Lower lobe of right lung (tissue), 2 donors: ENCODE results near the gene NOM1. TPM values are rescaled to one million over a fixed set of nuclear protein-coding genes. Genes with fewer than 3 reads are reported as not detected.
"Not testable (repeated sequence)": the region's sequence is repeated elsewhere in the genome, so short reads cannot be mapped to it uniquely, and the experiment has no call there.

Source experiments
- ATAC-seq, 2 donors: fragments of 200-7000 bp; cut with Tn5 transposase; one replicate each; pipeline ENCODE4 v1.9.1; 2020 to 2022; ENCODE audit warnings: mild to moderate bottlenecking in 2 of 2, moderate library complexity in 2 of 2
- DNase-seq: peaks from one replicate; pipeline ENCODE4 v3.0.0-alpha.2; 2020
- H3K27ac ChIP-seq: fragments of 200-600 bp; one replicate; pipeline ENCODE4 v1.8.0; 2022
- H3K27me3 ChIP-seq: fragments of 200-600 bp; one replicate; pipeline ENCODE4 v1.8.0; 2022; ENCODE audit warnings: low read depth
- H3K36me3 ChIP-seq: fragments of 200-600 bp; one replicate; pipeline ENCODE4 v1.8.0; 2022; ENCODE audit warnings: mild to moderate bottlenecking
- H3K4me1 ChIP-seq: fragments of 200-600 bp; one replicate; pipeline ENCODE4 v1.8.0; 2022
- H3K4me3 ChIP-seq: fragments of 200-600 bp; one replicate; pipeline ENCODE4 v1.8.0; 2022; ENCODE audit warnings: mild to moderate bottlenecking
- H3K9me3 ChIP-seq: fragments of 200-600 bp; one replicate; pipeline ENCODE4 v1.8.0; 2022
- CTCF ChIP-seq: fragments of 200-600 bp; IDR thresholded peaks from one replicate; pipeline ENCODE4 v1.8.0; 2022; ENCODE audit warnings: antibody characterized with exemption, mild to moderate bottlenecking
- intact Hi-C: fragments of 100-400 bp; cut with DNase I; formaldehyde crosslinking; loops from one replicate; pipeline ENCODE4 v1.11.0; 2022
- long read RNA-seq: library from polyadenylated mRNA; unstranded; transcript quantifications from one replicate; pipeline ENCODE4 v2.0.0, GENCODE V29; 2021
- total RNA-seq: library from RNA; stranded (reverse); fragmentation: NEBNext Ultra II Directional; extraction: Animal tissue kit (Norgen Biotek cat#: 25700); gene quantifications from one replicate; pipeline ENCODE4 v1.2.1, GENCODE V29; 2021
- donor health status: DM: no; HTN: yes; CAD: no; lungs with severe emphysema.

The NOM1 gene
- 16.9 TPM for total RNA-seq
- long read RNA-seq, full-length matches to known transcripts: 4 of 15 reads
- long read RNA-seq, partial matches to known transcripts: 8 of 15 reads
- long read RNA-seq, other reads (novel, unspliced or antisense): 3 of 15 reads

GRCh38 chr7:156949541-156950380 lies at the start of gene NOM1:
TSS of gene NOM1 (plus strand) at chr7:156949712. CDS start at chr7:156949738, 26 bp downstream.
- Histone ChIP-seq H3K27ac (peak within 1 kb of the TSS; percentile 76), H3K9me3 (no peaks in the 10 kb centered on the region), H3K36me3 (peaks cover 31% of the 10 kb centered on the region), H3K4me1 (peaks cover 24% of the 10 kb centered on the region), H3K27me3 (peaks cover 3% of the 10 kb centered on the region), H3K4me3 (peak within 1 kb of the TSS; percentile 100)
- intact Hi-C loops: no loop called here
- TF ChIP-seq CTCF: peak; percentile 75
- peak; percentile 98 for ATAC-seq
- peak; percentile 93 for DNase-seq

- H3K4me3 ChIP-seq, intact Hi-C loops, ATAC-seq, H3K36me3 ChIP-seq, DNase-seq, H3K27ac ChIP-seq, H3K27me3 ChIP-seq, H3K9me3 ChIP-seq, H3K4me1 ChIP-seq: not testable (repeated sequence)
These were observed 49.4 kb upstream of the NOM1 start for GRCh38 chr7:156900093-156900492.

- no peak for DNase-seq
- H3K4me1 ChIP-seq: no peaks in the 10 kb centered on the region
- ATAC-seq: peak; percentile 35 to 60
- peak overlapping the region; percentile 57 for H3K27ac ChIP-seq
- no peak for TF ChIP-seq CTCF
- H3K4me3 ChIP-seq: no peak overlapping the region
- intact Hi-C loops: no loop called here
- H3K27me3 ChIP-seq: no peaks in the 10 kb centered on the region
- H3K9me3 ChIP-seq: no peaks in the 10 kb centered on the region
- no peaks in the 10 kb centered on the region for H3K36me3 ChIP-seq
These were observed 46.1 kb upstream of the NOM1 start for GRCh38 chr7:156903232-156903909.

GRCh38 chr7:156906200-156906649 lies 43.3 kb upstream of the NOM1 start:
- TF ChIP-seq CTCF: no peak
- intact Hi-C loops: no loop called here
- Histone ChIP-seq H3K4me3 (no peak overlapping the region), H3K4me1 (peaks cover 6% of the 10 kb centered on the region), H3K27ac (no peak overlapping the region), H3K36me3 (no peaks in the 10 kb centered on the region), H3K9me3 (no peaks in the 10 kb centered on the region), H3K27me3 (no peaks in the 10 kb centered on the region)
- DNase-seq: no peak
- ATAC-seq: no peak

GRCh38 chr7:156907656-156908055 lies 41.9 kb upstream of the NOM1 start:
- peaks cover 6% of the 10 kb centered on the region for H3K4me1 ChIP-seq
- H3K4me3 ChIP-seq: no peak overlapping the region
- DNase-seq (no peak), ATAC-seq (peak; percentile 56 to 68)
- no peaks in the 10 kb centered on the region for H3K36me3 ChIP-seq
- intact Hi-C loops: no loop called here
- H3K27me3 ChIP-seq: no peaks in the 10 kb centered on the region
- H3K27ac ChIP-seq: no peak overlapping the region
- no peaks in the 10 kb centered on the region for H3K9me3 ChIP-seq
- no peak for TF ChIP-seq CTCF

GRCh38 chr7:156909574-156910252 lies 39.8 kb upstream of the NOM1 start:
- H3K36me3 ChIP-seq, intact Hi-C loops, H3K4me1 ChIP-seq, DNase-seq, H3K27ac ChIP-seq, H3K4me3 ChIP-seq, H3K9me3 ChIP-seq, ATAC-seq, H3K27me3 ChIP-seq: not testable (repeated sequence)
